K562 (cell line): ENCODE results near the gene HOXB5. TPM values are rescaled to one million over a fixed set of nuclear protein-coding genes. Genes with fewer than 3 reads are reported as not detected.

Experiments used
- ATAC-seq: fragments of 200-7000 bp; cut with Tn5 transposase; 3 replicates; pipeline ENCODE4 v1.9.1; 2020; ENCODE audit warnings: moderate library complexity
- BruUV-seq: library from RNA; stranded (reverse); fragments of 400-500 nt; replicated peaks from 2 replicates; lab custom pipeline; 2021; lab: Mats Ljungman, UMichigan
- CTCF ChIA-PET: fragments of 300-600 bp; formaldehyde crosslinking; extraction: SDS; loops from one replicate; lab custom pipeline; 2021; ENCODE audit warnings: low intra/inter-chr PET ratio; lab: Yijun Ruan, JAX
- POLR2A ChIA-PET: fragments of 300-600, 350-650 bp; sonication (Branson Sonifier 250); formaldehyde crosslinking; extraction: SDS; loops from one replicate; lab custom pipeline; 2021; ENCODE audit warnings: antibody characterized with exemption, inconsistent platforms; lab: Yijun Ruan, JAX
- DNase-seq, 4 experiments: peaks; one replicate each; pipeline versions ENCODE4 v3.0.0 to v3.0.0-alpha.2; 2011 to 2018; ENCODE audit warnings: low spot score in 3 of 4, mixed read lengths in 3 of 4; ENCODE audit errors: extremely low read depth in 1 of 4
- FAIRE-seq: peaks from 2 replicates; lab custom pipeline; 2011; peaks lifted over from hg19 to GRCh38; lab: Jason Lieb, UNC
- H2AFZ ChIP-seq: 2 replicates; pipeline ENCODE4 v1.6.0; 2011; ENCODE audit warnings: low read depth, low read length, control low read depth, inconsistent platforms
- H3K27ac ChIP-seq: fragments of 200-600 bp; 3 replicates; pipeline ENCODE4 v1.8.0; 2011; ENCODE audit warnings: low read depth, mild to moderate bottlenecking, control low read depth, inconsistent platforms, low read length, moderate library complexity, mixed read lengths; ENCODE audit errors: extremely low read depth
- H3K27me3 ChIP-seq, 2 experiments: fragments of 300-600 bp in 1 of 2; 2 replicates in 1 of 2; 3 replicates in 1 of 2; pipeline versions ENCODE4 v1.6.0 to v1.8.0; 2011; ENCODE audit warnings: inconsistent platforms in 2 of 2, low read length in 2 of 2, mild to moderate bottlenecking in 1 of 2, mixed read lengths in 1 of 2, moderate library complexity in 1 of 2; ENCODE audit not compliant: control insufficient read depth in 2 of 2, insufficient read depth in 2 of 2
- H3K36me3 ChIP-seq: fragments of 300-600 bp; 3 replicates; pipeline ENCODE4 v1.8.0; 2011; ENCODE audit warnings: mild to moderate bottlenecking, low read length, inconsistent platforms; ENCODE audit not compliant: control insufficient read depth, insufficient read depth
- H3K4me1 ChIP-seq, 2 experiments: fragments of 200-600 bp in 1 of 2; replicated peaks in 1 of 2; 2 replicates in 1 of 2; 3 replicates in 1 of 2; pipeline versions ENCODE4 v1.5.1 to v1.8.0; 2011; ENCODE audit warnings: inconsistent platforms in 2 of 2, low read length in 2 of 2, mild to moderate bottlenecking in 1 of 2, mixed read lengths in 1 of 2, moderate library complexity in 1 of 2; ENCODE audit not compliant: control insufficient read depth in 2 of 2, insufficient read depth in 2 of 2
- H3K4me2 ChIP-seq: 2 replicates; pipeline ENCODE4 v1.6.1; 2011; ENCODE audit warnings: low read length, control low read depth, inconsistent platforms, mixed read lengths; ENCODE audit not compliant: insufficient read depth
- H3K4me3 ChIP-seq: fragments of 200-600 bp; sonication (generic), shearing (Covaris generic); 2 replicates; pipeline ENCODE4 v1.5.1; 2016; ENCODE audit warnings: control low read depth, inconsistent platforms
- H3K79me2 ChIP-seq: fragments of 200-600 bp; 3 replicates; pipeline ENCODE4 v1.8.0; 2011; ENCODE audit warnings: low read length, inconsistent platforms; ENCODE audit not compliant: control insufficient read depth, insufficient read depth
- H3K9ac ChIP-seq, 2 experiments: 2 replicates each; pipeline versions ENCODE4 v1.6.0 to v1.6.1; 2011; ENCODE audit warnings: low read depth in 2 of 2, low read length in 2 of 2, control low read depth in 1 of 2, inconsistent platforms in 1 of 2, mild to moderate bottlenecking in 1 of 2, mixed read lengths in 1 of 2; ENCODE audit not compliant: insufficient read depth in 1 of 2
- H3K9me1 ChIP-seq: one replicate; pipeline ENCODE4 v1.6.0; 2011; ENCODE audit warnings: inconsistent platforms, mild to moderate bottlenecking, low read length, moderate library complexity; ENCODE audit not compliant: control insufficient read depth, insufficient read depth
- H3K9me3 ChIP-seq: replicated peaks from 2 replicates; pipeline ENCODE4 v1.5.1; 2011; ENCODE audit warnings: low read depth, low read length, inconsistent platforms; ENCODE audit not compliant: control insufficient read depth, insufficient read depth
- H4K20me1 ChIP-seq: replicated peaks from 2 replicates; pipeline ENCODE4 v1.6.1; 2011; ENCODE audit warnings: low read length, inconsistent platforms, mixed read lengths; ENCODE audit not compliant: control insufficient read depth, insufficient read depth
- COPS2 ChIP-seq: fragments of 450-650 bp; conservative IDR thresholded peaks from 2 replicates; pipeline ENCODE4 v1.6.1; 2016; ENCODE audit warnings: mild to moderate bottlenecking, moderate library complexity
- ETV6 ChIP-seq, 3 experiments: fragments of 150-350 bp in 1 of 3; sonication (generic) in 1 of 3; formaldehyde crosslinking in 1 of 3; IDR thresholded peaks; 2 replicates each; pipeline versions ENCODE4 v1.6.1 to v1.8.0; 2014 to 2022; ENCODE audit warnings: borderline replicate concordance in 2 of 3, low read depth in 2 of 3, antibody characterized with exemption in 1 of 3, low read length in 1 of 3, mild to moderate bottlenecking in 1 of 3, missing genetic modification reagents in 1 of 3
- NR2C2 ChIP-seq, 2 experiments: fragments of 200-800 bp in 1 of 2; sonication (Bioruptor generic) in 1 of 2; sonication (generic) in 1 of 2; formaldehyde crosslinking in 1 of 2; IDR thresholded peaks; 2 replicates each; pipeline versions ENCODE4 v1.6.1 to v1.8.0; 2016 to 2022; ENCODE audit warnings: mild to moderate bottlenecking in 1 of 2, missing compliant biosample characterization in 1 of 2, missing genetic modification characterization in 1 of 2, missing genetic modification reagents in 1 of 2
- RNF2 ChIP-seq: sonication (generic); IDR thresholded peaks from 2 replicates; pipeline ENCODE4 v1.6.1; 2016
- WGBS: fragments of 100-300 bp; shearing (Covaris generic); methylation state at CpG from one replicate; pipeline ENCODE4 v1.1.6; 2016; ENCODE audit warnings: low coverage, mixed read lengths; ENCODE audit not compliant: insufficient coverage; ENCODE audit errors: missing lambda C conversion rate; 5-methylcytosine and 5-hydroxymethylcytosine counted together
- in situ Hi-C: fragments of 300-500 bp; cut with MboI; formaldehyde crosslinking; loops from 4 replicates; pipeline ENCODE4 v1.15.0; 2018; ENCODE audit warnings: inconsistent platforms, mixed read lengths
- intact Hi-C: fragments of 100-400 bp; cut with micrococcal nuclease; formaldehyde crosslinking; loops from 2 replicates; pipeline ENCODE4 v1.14.2; 2022
- polyA plus RNA-seq, 8 experiments: library from polyadenylated mRNA; depleted of rRNA in 4 of 8; stranded (reverse) in 5 of 8; unstranded in 3 of 8; fragments of >200 nt; fragmentation: Nextera tagmentation in 2 of 8; fragmentation: Illumina TruSeq in 1 of 8; extraction: Ambion mirVana in 2 of 8; extraction: Trizol in 1 of 8; gene quantifications; 2 replicates each; pipeline versions ENCODE4 v1.2.1 to v1.2.3, GENCODE V29; 2011 to 2014; ENCODE audit warnings: inconsistent platforms in 1 of 8, missing spikeins in 1 of 8
- total RNA-seq, 7 experiments: library from RNA; depleted of rRNA in 6 of 7; stranded (reverse); fragments of >200 nt in 6 of 7; fragmentation: Illumina TruSeq in 2 of 7; extraction: Trizol in 2 of 7; gene quantifications; 2 replicates each; pipeline versions ENCODE4 v1.2.1 to v1.2.3, GENCODE V29; 2011 to 2021; ENCODE audit warnings: low replicate concordance in 1 of 7
- TF ChIP-seq, protein P1 (sequence below), 2 experiments: fragments of 250-450 bp in 1 of 2; fragments of 450-650 bp in 1 of 2; sonication (Bioruptor Pico) in 1 of 2; IDR thresholded peaks; 2 replicates each; pipeline versions ENCODE4 v1.6.1 to v1.8.0; 2016 to 2021; ENCODE audit warnings: mild to moderate bottlenecking in 2 of 2, moderate library complexity in 2 of 2, missing compliant biosample characterization in 1 of 2, missing genetic modification characterization in 1 of 2
- TF ChIP-seq, protein P2 (sequence below): fragments of 450-650 bp; IDR thresholded peaks from 2 replicates; pipeline ENCODE4 v1.6.1; 2017; ENCODE audit warnings: antibody characterized with exemption, mild to moderate bottlenecking
- TF ChIP-seq, protein P3 (sequence below): fragments of 450-650 bp; IDR thresholded peaks from 2 replicates; pipeline ENCODE4 v1.6.1; 2016; ENCODE audit warnings: missing biosample characterization, missing genetic modification characterization

The HOXB5 gene
- total and polyA plus RNA-seq, 9 of the 15 experiments (the other 6 are each of a cell fraction or from before 2014, with no cell fraction given): 0.24 to 2.7 (median 0.65) TPM

- FAIRE-seq (no peak), DNase-seq (no peak)
- H3K27me3 ChIP-seq: no peaks in the 10 kb centered on the region
- in situ Hi-C loops: no loop called here
- 95% methylated on average over 8 of the region's 16 CpGs for WGBS
- H3K4me1 ChIP-seq: peaks cover 29 to 61% of the 10 kb centered on the region in 2 experiments; a peak in 4 of 5 replicates
- POLR2A ChIA-PET: no interaction called here
- no TSS peak for BruUV-seq
- no peaks in the 10 kb centered on the region for H3K9me3 ChIP-seq
- no peak overlapping the region for H3K4me2 ChIP-seq
- H3K27ac ChIP-seq: no peak overlapping the region
- H3K9me1 ChIP-seq: no peaks in the 10 kb centered on the region
- H2AFZ ChIP-seq: no peak overlapping the region
- TF ChIP-seq, protein P1, sequence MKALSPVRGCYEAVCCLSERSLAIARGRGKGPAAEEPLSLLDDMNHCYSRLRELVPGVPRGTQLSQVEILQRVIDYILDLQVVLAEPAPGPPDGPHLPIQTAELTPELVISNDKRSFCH (CRISPR knock-in tag; IDR thresholded peaks at IDR 0.05): no peak
- TF ChIP-seq, protein P1 (tag; IDR thresholded peaks at IDR 0.05): no peak
- TF ChIP-seq, protein P2, sequence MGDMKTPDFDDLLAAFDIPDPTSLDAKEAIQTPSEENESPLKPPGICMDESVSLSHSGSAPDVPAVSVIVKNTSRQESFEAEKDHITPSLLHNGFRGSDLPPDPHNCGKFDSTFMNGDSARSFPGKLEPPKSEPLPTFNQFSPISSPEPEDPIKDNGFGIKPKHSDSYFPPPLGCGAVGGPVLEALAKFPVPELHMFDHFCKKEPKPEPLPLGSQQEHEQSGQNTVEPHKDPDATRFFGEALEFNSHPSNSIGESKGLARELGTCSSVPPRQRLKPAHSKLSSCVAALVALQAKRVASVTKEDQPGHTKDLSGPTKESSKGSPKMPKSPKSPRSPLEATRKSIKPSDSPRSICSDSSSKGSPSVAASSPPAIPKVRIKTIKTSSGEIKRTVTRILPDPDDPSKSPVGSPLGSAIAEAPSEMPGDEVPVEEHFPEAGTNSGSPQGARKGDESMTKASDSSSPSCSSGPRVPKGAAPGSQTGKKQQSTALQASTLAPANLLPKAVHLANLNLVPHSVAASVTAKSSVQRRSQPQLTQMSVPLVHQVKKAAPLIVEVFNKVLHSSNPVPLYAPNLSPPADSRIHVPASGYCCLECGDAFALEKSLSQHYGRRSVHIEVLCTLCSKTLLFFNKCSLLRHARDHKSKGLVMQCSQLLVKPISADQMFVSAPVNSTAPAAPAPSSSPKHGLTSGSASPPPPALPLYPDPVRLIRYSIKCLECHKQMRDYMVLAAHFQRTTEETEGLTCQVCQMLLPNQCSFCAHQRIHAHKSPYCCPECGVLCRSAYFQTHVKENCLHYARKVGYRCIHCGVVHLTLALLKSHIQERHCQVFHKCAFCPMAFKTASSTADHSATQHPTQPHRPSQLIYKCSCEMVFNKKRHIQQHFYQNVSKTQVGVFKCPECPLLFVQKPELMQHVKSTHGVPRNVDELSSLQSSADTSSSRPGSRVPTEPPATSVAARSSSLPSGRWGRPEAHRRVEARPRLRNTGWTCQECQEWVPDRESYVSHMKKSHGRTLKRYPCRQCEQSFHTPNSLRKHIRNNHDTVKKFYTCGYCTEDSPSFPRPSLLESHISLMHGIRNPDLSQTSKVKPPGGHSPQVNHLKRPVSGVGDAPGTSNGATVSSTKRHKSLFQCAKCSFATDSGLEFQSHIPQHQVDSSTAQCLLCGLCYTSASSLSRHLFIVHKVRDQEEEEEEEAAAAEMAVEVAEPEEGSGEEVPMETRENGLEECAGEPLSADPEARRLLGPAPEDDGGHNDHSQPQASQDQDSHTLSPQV: no peak
- no peak for TF ChIP-seq ETV6 (IDR thresholded peaks at IDR 0.05; ENCODE audit: borderline replicate concordance in 1 of 2, low read depth in 2 of 2, low read length in 1 of 2)
- TF ChIP-seq ETV6 (CRISPR knock-in tag; IDR thresholded peaks at IDR 0.05; ENCODE audit: borderline replicate concordance): no peak
- no peak for TF ChIP-seq RNF2
- TF ChIP-seq NR2C2 (CRISPR knock-in tag; IDR thresholded peaks at IDR 0.05): no peak
- no peak for TF ChIP-seq NR2C2 (tag; IDR thresholded peaks at IDR 0.05)
- no peak for TF ChIP-seq COPS2
- TF ChIP-seq, protein P3, sequence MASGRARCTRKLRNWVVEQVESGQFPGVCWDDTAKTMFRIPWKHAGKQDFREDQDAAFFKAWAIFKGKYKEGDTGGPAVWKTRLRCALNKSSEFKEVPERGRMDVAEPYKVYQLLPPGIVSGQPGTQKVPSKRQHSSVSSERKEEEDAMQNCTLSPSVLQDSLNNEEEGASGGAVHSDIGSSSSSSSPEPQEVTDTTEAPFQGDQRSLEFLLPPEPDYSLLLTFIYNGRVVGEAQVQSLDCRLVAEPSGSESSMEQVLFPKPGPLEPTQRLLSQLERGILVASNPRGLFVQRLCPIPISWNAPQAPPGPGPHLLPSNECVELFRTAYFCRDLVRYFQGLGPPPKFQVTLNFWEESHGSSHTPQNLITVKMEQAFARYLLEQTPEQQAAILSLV: no peak
- TF ChIP-seq, all 486 proteins: peak for 0
- CTCF ChIA-PET: no interaction called here
- intact Hi-C loops: no loop called here
- H3K79me2 ChIP-seq: peaks cover 39% of the 10 kb centered on the region
- H3K9ac ChIP-seq: no peak overlapping the region
- ATAC-seq: no peak
- H3K36me3 ChIP-seq: no peaks in the 10 kb centered on the region; the same call in 2 of the 3 replicates
- no peak overlapping the region for H3K4me3 ChIP-seq
- no peaks in the 10 kb centered on the region; the same call in 1 of the 2 replicates for H4K20me1 ChIP-seq
Observed at GRCh38 chr17:48597528-48597777, 3.9 kb upstream of the HOXB5 start.
